HT-29 (cell line): Measurements from ENCODE around the gene DNM3. TPM values are rescaled to one million over a fixed set of nuclear protein-coding genes. Genes with fewer than 3 reads are reported as not detected.
A peak's percentile ranks its signal among the peaks of the same experiment; 100 is the strongest.

ENCODE experiments used
- DNase-seq: peaks from one replicate; pipeline ENCODE4 v3.0.0-alpha.2; 2015; ENCODE audit warnings: low spot score
- small RNA-seq: library from RNA; depleted of rRNA; stranded (forward); fragments of <200 nt; gene quantifications from one replicate; pipeline ENCODE3, GENCODE V24; 2014
- total RNA-seq: library from RNA; depleted of rRNA; stranded (reverse); fragments of >200 nt; shearing (Covaris generic); gene quantifications from 2 replicates; pipeline ENCODE4 v1.2.3, GENCODE V29; 2014; rRNA removed

Gene DNM3
- total RNA-seq, 1 experiment from 2014 or later = 1.3 TPM

- DNase-seq = peak; percentile 90
These were observed 609.7 kb downstream of the DNM3 start for GRCh38 chr1:172451002-172451443.

GRCh38 chr1:172452536-172453152 lies 611.3 kb downstream of the DNM3 start:
- no peak for DNase-seq

GRCh38 chr1:172453153-172453545 lies 611.9 kb downstream of the DNM3 start:
- no peak for DNase-seq

DNA sequence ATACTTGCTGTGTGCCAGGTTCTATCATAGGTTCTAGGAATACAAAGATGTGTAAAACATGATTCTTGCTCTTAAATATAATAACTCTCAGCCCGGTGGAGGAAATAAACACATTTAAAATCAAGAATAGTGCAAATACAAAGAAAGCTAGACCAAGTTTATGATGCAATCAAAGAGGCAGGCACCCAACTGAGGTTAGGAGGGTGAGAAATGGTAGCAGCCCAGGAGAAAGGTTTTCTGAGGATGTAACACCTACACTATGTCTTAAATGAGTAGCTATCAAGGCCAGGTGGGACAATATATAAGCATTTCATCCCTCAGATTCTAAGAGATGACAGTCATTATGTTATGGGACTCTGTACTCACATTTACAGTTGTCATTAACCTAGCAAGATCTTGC lies 612.3 kb downstream of the DNM3 start:
- no peak for DNase-seq

- DNase-seq = no peak
These were observed 614.2 kb downstream of the DNM3 start for GRCh38 chr1:172455451-172455850.

- no peak for DNase-seq
These were observed 615.1 kb downstream of the DNM3 start for GRCh38 chr1:172456344-172456769.

DNA sequence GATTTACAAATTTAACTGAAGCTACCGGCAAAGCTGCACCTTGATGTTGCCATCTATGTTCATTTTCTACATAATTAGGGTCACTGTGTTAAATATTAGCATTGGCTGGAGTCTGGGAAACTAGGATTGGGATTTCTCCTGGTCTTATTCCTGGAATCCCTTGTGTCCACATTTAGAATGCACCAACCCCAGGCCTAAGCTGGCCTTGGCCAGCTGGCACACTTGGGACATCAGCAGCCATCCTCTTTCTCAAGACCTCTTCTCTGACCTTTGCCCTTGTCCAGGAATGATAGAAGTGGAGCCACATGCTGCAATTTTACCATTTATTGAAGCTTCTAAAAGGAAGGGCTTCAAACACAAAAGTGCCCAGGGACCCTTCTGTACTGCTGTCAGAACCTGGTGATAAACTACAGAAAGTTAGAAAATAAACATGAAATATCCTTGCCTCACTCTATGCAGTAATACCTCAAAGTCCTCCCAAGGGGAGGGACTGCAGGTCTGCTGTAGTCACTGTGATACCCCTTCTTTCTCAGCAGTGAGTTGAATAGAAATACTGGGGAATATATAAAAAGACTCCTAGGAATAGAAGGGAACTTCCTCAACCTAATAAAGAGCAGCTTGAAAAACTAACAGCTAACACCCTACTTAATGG lies 616.3 kb downstream of the DNM3 start:
- no peak for DNase-seq

- no peak for DNase-seq
These were observed 618.9 kb downstream of the DNM3 start for GRCh38 chr1:172460177-172460576.

DNA sequence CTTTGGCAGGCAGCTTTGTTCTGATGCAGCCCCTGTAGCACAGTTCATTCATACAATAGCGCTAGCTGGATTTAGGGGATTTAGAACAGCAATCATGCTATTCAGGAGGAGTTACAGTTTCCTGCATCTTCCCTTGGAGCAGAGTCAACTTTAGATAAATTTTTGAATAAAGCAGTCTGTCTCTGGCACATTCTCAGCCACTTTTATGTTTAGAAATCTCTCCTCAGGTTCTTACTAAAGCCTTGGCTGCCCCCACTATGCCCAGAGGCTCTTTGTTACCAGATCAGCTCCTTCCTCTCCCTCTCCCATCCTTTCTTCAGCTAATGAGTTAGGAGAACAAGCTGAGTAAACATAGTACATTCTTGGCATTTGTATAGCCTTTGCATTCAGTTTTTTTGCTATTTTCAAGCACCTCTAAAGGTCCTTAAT lies 619.6 kb downstream of the DNM3 start:
- no peak for DNase-seq

Small RNAs within 50 kb of the gene (small RNA-seq; reads per million reads assigned to genes)
- not detected for gene MIR199A2
- not detected for gene RNU6-157P

Other genes with a start within 250 kb of the DNM3 start
- gene MYOCOS, start 219.3 kb upstream of the DNM3 start, total RNA-seq = not detected in 2 replicates
- gene MYOC, start 188.8 kb upstream of the DNM3 start, total RNA-seq = not detected in 2 replicates
- 0.15 and 0.39 TPM in 2 replicates for gene VAMP4, start 99.4 kb upstream of the DNM3 start, total RNA-seq
- gene METTL13, start 59.8 kb upstream of the DNM3 start, total RNA-seq = 38.8 and 39.4 TPM in 2 replicates